PC-9 (cell line): ENCODE data around the gene JDP2. TPM values are rescaled to one million over a fixed set of nuclear protein-coding genes. Genes with fewer than 3 reads are reported as not detected.

Source experiments
- BruUV-seq: library from RNA; stranded (reverse); fragments of 400-500 nt; replicated peaks from 2 replicates; lab custom pipeline; 2021; lab: Mats Ljungman, UMichigan
- CTCF ChIA-PET: fragments of 300-600 bp; sonication (Branson Sonifier 250); formaldehyde crosslinking; loops from one replicate; lab custom pipeline; 2022; ENCODE audit warnings: antibody characterized with exemption; lab: Charles Lee
- POLR2A ChIA-PET: fragments of 300-600 bp; sonication (Branson Sonifier 250); formaldehyde crosslinking; loops from one replicate; lab custom pipeline; 2022; ENCODE audit warnings: antibody characterized with exemption; ENCODE audit not compliant: unreplicated experiment; lab: Charles Lee
- DNase-seq, 2 experiments: peaks; one replicate each; pipeline versions ENCODE4 v3.0.0 to v3.0.0-alpha.2; 2015 to 2022; ENCODE audit warnings: mixed read lengths in 1 of 2
- H2AFZ ChIP-seq: fragments of 200-600 bp; sonication (generic); 2 replicates; pipeline ENCODE4 v1.8.1; 2017; ENCODE audit warnings: antibody characterized with exemption
- H3F3A ChIP-seq: fragments of 200-600 bp; sonication (generic); 2 replicates; pipeline ENCODE4 v1.8.1; 2017; ENCODE audit warnings: antibody characterized with exemption, mild to moderate bottlenecking, low read depth; ENCODE audit not compliant: insufficient read depth
- H3K27ac ChIP-seq: fragments of 200-600 bp; sonication (generic); 2 replicates; pipeline ENCODE4 v1.6.1; 2016; ENCODE audit warnings: mixed run types
- H3K27me3 ChIP-seq: fragments of 200-600 bp; sonication (generic); 2 replicates; pipeline ENCODE4 v1.6.1; 2016; ENCODE audit warnings: low read depth, mixed run types; ENCODE audit not compliant: insufficient read depth
- H3K36me3 ChIP-seq: fragments of 200-600 bp; sonication (generic); 2 replicates; pipeline ENCODE4 v1.6.1; 2016; ENCODE audit warnings: low read depth, mixed run types
- H3K4me1 ChIP-seq: fragments of 200-600 bp; sonication (generic); replicated peaks from 2 replicates; pipeline ENCODE4 v1.6.1; 2016; ENCODE audit warnings: mixed run types; ENCODE audit not compliant: insufficient read depth
- H3K4me2 ChIP-seq: fragments of 200-600 bp; sonication (generic); 2 replicates; pipeline ENCODE4 v1.6.1; 2017; ENCODE audit warnings: mixed run types
- H3K4me3 ChIP-seq: fragments of 200-600 bp; sonication (generic); 2 replicates; pipeline ENCODE4 v1.6.1; 2016; ENCODE audit warnings: mixed run types
- H3K79me2 ChIP-seq: fragments of 200-600 bp; sonication (generic); 2 replicates; pipeline ENCODE4 v1.6.1; 2017; ENCODE audit warnings: low read depth, mixed run types
- H3K9me2 ChIP-seq: fragments of 200-600 bp; sonication (generic); 2 replicates; pipeline ENCODE4 v1.8.1; 2017; ENCODE audit warnings: mild to moderate bottlenecking; ENCODE audit not compliant: insufficient read depth
- H3K9me3 ChIP-seq: fragments of 200-600 bp; sonication (generic); 2 replicates; pipeline ENCODE4 v1.8.1; 2016; ENCODE audit warnings: low read depth; ENCODE audit not compliant: insufficient read depth
- H4K20me1 ChIP-seq: fragments of 200-600 bp; sonication (generic); 2 replicates; pipeline ENCODE4 v1.8.1; 2017; ENCODE audit not compliant: insufficient read depth
- CTCF ChIP-seq: fragments of 200-600 bp; sonication (generic); conservative IDR thresholded peaks from 2 replicates; pipeline ENCODE4 v1.6.1; 2017; ENCODE audit warnings: mixed run types, antibody characterized with exemption, mild to moderate bottlenecking, moderate library complexity
- EZH2 ChIP-seq: fragments of 200-600 bp; sonication (generic); IDR thresholded peaks from 2 replicates; pipeline ENCODE4 v1.8.0; 2017; ENCODE audit warnings: antibody characterized with exemption, low read depth
- intact Hi-C: fragments of 100-400 bp; cut with micrococcal nuclease; formaldehyde crosslinking; loops from one replicate; pipeline ENCODE4 v1.10.0; 2022; ENCODE audit not compliant: unreplicated experiment
- total RNA-seq: library from RNA; stranded (reverse); gene quantifications from 2 replicates; pipeline ENCODE4 v1.2.3, GENCODE V29; 2021

Gene JDP2
- total RNA-seq, 1 experiment from 2014 or later: 186 TPM

- no TSS peak for BruUV-seq
- intact Hi-C loops: loop anchor here (5.0 to 10.0 kb wide), 9 partner anchors 180 to 1587 kb away; partner anchors contain the start of genes DLST and TMED10
- TF ChIP-seq CTCF: no peak
- no peak for TF ChIP-seq EZH2
- H4K20me1 ChIP-seq: no peaks in the 10 kb centered on the region
- H3K79me2 ChIP-seq: peaks cover 82% of the 10 kb centered on the region
- H3F3A ChIP-seq: peaks cover 73% of the 10 kb centered on the region
- H3K4me3 ChIP-seq: no peak overlapping the region
- 0 out of 2 replicates have a peak, but pooled peaks cover 14% of the 10 kb centered on the region for H3K36me3 ChIP-seq
- peak overlapping the region; percentile 72 for H3K4me2 ChIP-seq
- no peak overlapping the region for H2AFZ ChIP-seq
- peaks cover 96% of the 10 kb centered on the region for H3K4me1 ChIP-seq
- peak; percentile 87 to 94 for DNase-seq
- peak overlapping the region; percentile 93 for H3K27ac ChIP-seq
- H3K9me3 ChIP-seq: no peaks in the 10 kb centered on the region
- H3K27me3 ChIP-seq: no peaks in the 10 kb centered on the region
- ChIA-PET POLR2A (interaction anchor here (1.2 kb wide), 1 partner anchor 272 kb away, joined by 5 read pairs; no protein-coding TSS in a partner anchor), CTCF (interaction anchor here (0.7 to 1.1 kb wide), 3 partner anchors 32 to 527 kb away, joined by 3 to 4 read pairs (median 4); no protein-coding TSS in a partner anchor)
- no peaks in the 10 kb centered on the region for H3K9me2 ChIP-seq
Observed at GRCh38 chr14:75454963-75455546, 27.2 kb downstream of the JDP2 start.

- no peak for TF ChIP-seq EZH2
- TF ChIP-seq CTCF: no peak
- H4K20me1 ChIP-seq: no peaks in the 10 kb centered on the region
- H2AFZ ChIP-seq: no peak overlapping the region
- H3F3A ChIP-seq: peaks cover 70% of the 10 kb centered on the region
- peak in 1 of 2 experiments; percentile 44 for DNase-seq
- intact Hi-C loops: loop anchor here (5.0 to 10.0 kb wide), 4 partner anchors 178 to 1458 kb away; partner anchors contain the start of genes DLST and TMED10
- H3K4me2 ChIP-seq: peak overlapping the region; percentile 72
- H3K9me3 ChIP-seq: no peaks in the 10 kb centered on the region
- H3K27me3 ChIP-seq: no peaks in the 10 kb centered on the region
- H3K36me3 ChIP-seq: peaks cover 22% of the 10 kb centered on the region
- peaks cover 96% of the 10 kb centered on the region for H3K4me1 ChIP-seq
- POLR2A ChIA-PET: interaction anchor here (0.6 to 1.2 kb wide), 3 partner anchors 14 to 273 kb away, joined by 3 to 8 read pairs (median 5); no protein-coding TSS in a partner anchor
- CTCF ChIA-PET: interaction anchor here (0.6 to 1.4 kb wide), 5 partner anchors 24 to 148 kb away, joined by 3 to 4 read pairs (median 3); no protein-coding TSS in a partner anchor
- peaks cover 83% of the 10 kb centered on the region for H3K79me2 ChIP-seq
- H3K27ac ChIP-seq: 0 out of 2 replicates have a peak overlapping the region, but pooled peaks have one; percentile 94
- BruUV-seq: no TSS peak
- no peak overlapping the region for H3K4me3 ChIP-seq
- no peaks in the 10 kb centered on the region for H3K9me2 ChIP-seq
Observed at GRCh38 chr14:75456069-75456996, 28.5 kb downstream of the JDP2 start.

- peak overlapping the region; percentile 94 for H3K27ac ChIP-seq
- H3K27me3 ChIP-seq: no peaks in the 10 kb centered on the region
- H3K79me2 ChIP-seq: peaks cover 83% of the 10 kb centered on the region
- H3F3A ChIP-seq: peaks cover 66% of the 10 kb centered on the region
- no peaks in the 10 kb centered on the region for H3K9me2 ChIP-seq
- intact Hi-C loops: loop anchor here (5.0 to 10.0 kb wide), 4 partner anchors 178 to 1458 kb away; partner anchors contain the start of genes DLST and TMED10
- no peak overlapping the region for H3K4me3 ChIP-seq
- ChIA-PET POLR2A (interaction anchor here (0.6 to 0.7 kb wide), 2 partner anchors 17 to 89 kb away, joined by 3 to 8 read pairs; no protein-coding TSS in a partner anchor), CTCF (interaction anchor here (0.6 to 1.4 kb wide), 4 partner anchors 25 to 149 kb away, joined by 3 to 4 read pairs (median 3); no protein-coding TSS in a partner anchor)
- no TSS peak for BruUV-seq
- peaks cover 27% of the 10 kb centered on the region for H3K36me3 ChIP-seq
- TF ChIP-seq CTCF (no peak), EZH2 (no peak)
- no peaks in the 10 kb centered on the region for H3K9me3 ChIP-seq
- H4K20me1 ChIP-seq: no peaks in the 10 kb centered on the region
- peak overlapping the region; percentile 25 for H3K4me2 ChIP-seq
- DNase-seq: no peak
- H2AFZ ChIP-seq: no peak overlapping the region
- H3K4me1 ChIP-seq: peaks cover 96% of the 10 kb centered on the region
Observed at GRCh38 chr14:75456997-75457335, 29.1 kb downstream of the JDP2 start.
